ENCODE data around the gene TNFSF9. TPM values are rescaled to one million over a fixed set of nuclear protein-coding genes. Genes with fewer than 3 reads are reported as not detected.

TNFSF9 gene
- total RNA-seq, 2 experiments from 2014 or later: 3.0 to 3.1 TPM

DNA sequence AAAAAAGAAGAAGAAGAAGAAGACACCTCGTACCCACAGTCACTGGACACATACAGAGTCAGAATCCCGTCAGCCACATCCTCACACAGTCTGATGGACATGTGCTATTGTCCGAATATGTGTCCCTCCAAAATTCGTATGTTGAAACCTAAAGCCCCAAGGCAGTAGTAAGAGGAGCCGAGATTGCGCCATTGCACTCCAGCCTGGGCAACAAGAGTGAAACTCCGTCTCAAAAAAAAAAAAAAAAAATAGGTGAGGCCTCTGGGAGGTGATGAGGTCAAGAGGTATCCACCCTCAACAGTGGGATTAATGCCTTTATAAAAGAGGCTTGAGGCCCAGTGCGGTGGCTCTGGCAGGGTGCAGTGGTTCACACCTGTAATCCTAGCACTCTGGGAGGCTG is 46.6 kb upstream of the TNFSF9 start:
- ChIA-PET POLR2A (no interaction called here), CTCF (interaction anchor here (0.6 to 1.0 kb wide), 2 partner anchors 20 to 379 kb away, joined by 3 read pairs; no protein-coding TSS in a partner anchor)
- H3K4me3 Mint-ChIP-seq: no peak overlapping the region
- H3K27ac Mint-ChIP-seq: no peak overlapping the region
- peaks cover 7% of the 10 kb centered on the region for H3K36me3 Mint-ChIP-seq (ENCODE audit: low read depth)
- no peak for TF ChIP-seq CTCF (IDR thresholded peaks at IDR 0.05)
- no peaks in the 10 kb centered on the region for H3K27me3 Mint-ChIP-seq
- no peak for DNase-seq
- H3K9me3 Mint-ChIP-seq: no peaks in the 10 kb centered on the region
- ATAC-seq: no peak
- H3K4me1 Mint-ChIP-seq (ENCODE audit: low read depth): peaks cover 28% of the 10 kb centered on the region
- intact Hi-C loops (cut with micrococcal nuclease): no loop called here

GRCh38 chr19:6484831-6485230 is 46.0 kb upstream of the TNFSF9 start:
- Mint-ChIP-seq H3K4me3 (no peak overlapping the region), H3K36me3 (ENCODE audit: low read depth) (peaks cover 7% of the 10 kb centered on the region), H3K27ac (no peak overlapping the region), H3K27me3 (no peaks in the 10 kb centered on the region), H3K4me1 (ENCODE audit: low read depth) (peaks cover 29% of the 10 kb centered on the region), H3K9me3 (no peaks in the 10 kb centered on the region)
- DNase-seq: no peak
- POLR2A ChIA-PET: no interaction called here
- CTCF ChIA-PET: interaction anchor here (1.0 kb wide), 1 partner anchor 20 kb away, joined by 3 read pairs; no protein-coding TSS in a partner anchor
- no peak for TF ChIP-seq CTCF (IDR thresholded peaks at IDR 0.05)
- intact Hi-C loops (cut with micrococcal nuclease): no loop called here
- ATAC-seq: no peak

- Mint-ChIP-seq H3K9me3 (peaks cover 8% of the 10 kb centered on the region), H3K27me3 (no peaks in the 10 kb centered on the region), H3K27ac (peak overlapping the region; percentile 72), H3K4me1 (ENCODE audit: low read depth) (peaks cover 12% of the 10 kb centered on the region), H3K36me3 (ENCODE audit: low read depth) (peaks cover 2% of the 10 kb centered on the region), H3K4me3 (peak overlapping the region; percentile 70)
- ChIA-PET CTCF (interaction anchor here (0.8 to 1.4 kb wide), 2 partner anchors 10 to 15 kb away, joined by 4 read pairs; no protein-coding TSS in a partner anchor), POLR2A (no interaction called here)
- intact Hi-C loops (cut with micrococcal nuclease): no loop called here
- DNase-seq (peak; percentile 43), ATAC-seq (peak; percentile 91)
- TF ChIP-seq CTCF (IDR thresholded peaks at IDR 0.05): no peak
Observed at GRCh38 chr19:6489278-6490061, 41.4 kb upstream of the TNFSF9 start.

DNA sequence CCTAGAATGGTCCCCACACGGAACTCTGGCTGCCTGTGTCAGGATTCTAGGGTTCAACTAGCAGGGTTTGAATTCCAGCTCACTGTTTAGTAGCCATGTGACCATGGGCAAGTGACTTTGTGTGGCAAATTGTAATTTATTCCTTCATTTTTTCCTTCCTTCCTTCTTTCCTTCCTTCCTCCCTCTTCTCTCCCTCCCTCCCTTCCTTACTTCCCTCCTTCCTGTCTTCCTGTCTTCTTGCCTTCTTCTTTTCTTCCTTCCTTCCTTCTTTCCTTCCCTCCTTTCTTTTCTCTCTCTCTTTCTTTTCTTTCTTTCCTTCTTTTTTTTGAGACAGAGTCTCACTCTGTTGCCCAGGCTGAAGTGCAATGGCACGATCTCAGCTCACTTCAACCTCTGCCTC is 40.7 kb upstream of the TNFSF9 start:
- intact Hi-C loops (cut with micrococcal nuclease): no loop called here
- Mint-ChIP-seq H3K27ac (peak overlapping the region; percentile 72), H3K4me1 (ENCODE audit: low read depth) (peaks cover 12% of the 10 kb centered on the region), H3K9me3 (peaks cover 8% of the 10 kb centered on the region), H3K4me3 (peak overlapping the region; percentile 70), H3K36me3 (ENCODE audit: low read depth) (peaks cover 2% of the 10 kb centered on the region), H3K27me3 (no peaks in the 10 kb centered on the region)
- DNase-seq (no peak), ATAC-seq (no peak)
- ChIA-PET POLR2A (no interaction called here), CTCF (interaction anchor here (0.6 to 1.4 kb wide), 3 partner anchors 10 to 291 kb away, joined by 4 read pairs; no protein-coding TSS in a partner anchor)
- no peak for TF ChIP-seq CTCF (IDR thresholded peaks at IDR 0.05)
